GM23338 (cell line): ENCODE data around the gene NPAS3. TPM values are rescaled to one million over a fixed set of nuclear protein-coding genes. Genes with fewer than 3 reads are reported as not detected.

ENCODE experiments used
- ATAC-seq: fragments of 200-7000 bp; cut with Tn5 transposase; 3 replicates; pipeline ENCODE4 v1.9.1; 2020
- DNase-seq: peaks from one replicate; pipeline ENCODE4 v3.0.0-alpha.2; 2015; ENCODE audit warnings: low spot score
- H2AFZ ChIP-seq: fragments of 200-600 bp; sonication (generic); 2 replicates; pipeline ENCODE4 v1.8.0; 2016; ENCODE audit warnings: antibody characterized with exemption, mild to moderate bottlenecking, moderate library complexity
- H3F3A ChIP-seq: fragments of 200-600 bp; sonication (generic); replicated peaks from 2 replicates; pipeline ENCODE4 v1.8.0; 2017; ENCODE audit warnings: antibody characterized with exemption, mixed run types, low read depth
- H3K27ac ChIP-seq: fragments of 200-600 bp; sonication (generic); 2 replicates; pipeline ENCODE4 v1.6.1; 2016; ENCODE audit warnings: low read depth
- H3K27me3 ChIP-seq: fragments of 200-600 bp; sonication (generic); 2 replicates; pipeline ENCODE4 v1.8.0; 2016; ENCODE audit warnings: mild to moderate bottlenecking, mixed run types, moderate library complexity; ENCODE audit not compliant: insufficient read depth
- H3K36me3 ChIP-seq: fragments of 200-600 bp; sonication (generic); 2 replicates; pipeline ENCODE4 v1.8.0; 2016; ENCODE audit warnings: mild to moderate bottlenecking; ENCODE audit not compliant: insufficient read depth
- H3K4me1 ChIP-seq: fragments of 200-600 bp; sonication (generic); 2 replicates; pipeline ENCODE4 v1.8.0; 2016; ENCODE audit warnings: mild to moderate bottlenecking, moderate library complexity; ENCODE audit not compliant: insufficient read depth
- H3K4me2 ChIP-seq: fragments of 200-600 bp; sonication (generic); 2 replicates; pipeline ENCODE4 v1.7.1; 2017; ENCODE audit warnings: mixed run types
- H3K4me3 ChIP-seq: fragments of 200-600 bp; sonication (generic); 2 replicates; pipeline ENCODE4 v1.6.1; 2016; ENCODE audit warnings: mixed run types
- H3K79me2 ChIP-seq: fragments of 200-600 bp; sonication (generic); replicated peaks from 2 replicates; pipeline ENCODE4 v1.8.0; 2017; ENCODE audit warnings: mild to moderate bottlenecking; ENCODE audit not compliant: insufficient read depth
- H3K9me2 ChIP-seq: fragments of 200-600 bp; sonication (generic); 2 replicates; pipeline ENCODE4 v1.8.0; 2017; ENCODE audit not compliant: insufficient read depth
- H4K20me1 ChIP-seq: fragments of 200-600 bp; sonication (generic); replicated peaks from 2 replicates; pipeline ENCODE4 v1.8.0; 2017; ENCODE audit warnings: mild to moderate bottlenecking; ENCODE audit not compliant: insufficient read depth
- H3K27ac Mint-ChIP-seq: 2 replicates; pipeline ENCODE4 v1.8.0; 2020; ENCODE audit warnings: inconsistent platforms, mild to moderate bottlenecking, moderate library complexity, mixed read lengths
- H3K27me3 Mint-ChIP-seq: 3 replicates; pipeline ENCODE4 v1.8.0; 2022; ENCODE audit warnings: low read depth, mild to moderate bottlenecking, moderate library complexity, mixed read lengths, inconsistent platforms; ENCODE audit not compliant: insufficient read depth, poor library complexity
- H3K36me3 Mint-ChIP-seq: 3 replicates; pipeline ENCODE4 v1.8.0; 2021; ENCODE audit warnings: low read depth, mild to moderate bottlenecking, inconsistent platforms, moderate library complexity, mixed read lengths
- H3K4me1 Mint-ChIP-seq: 3 replicates; pipeline ENCODE4 v1.8.0; 2020; ENCODE audit warnings: mild to moderate bottlenecking, inconsistent platforms, mixed read lengths
- H3K4me3 Mint-ChIP-seq: 3 replicates; pipeline ENCODE4 v1.8.0; 2021; ENCODE audit warnings: moderate library complexity, mild to moderate bottlenecking, inconsistent platforms, mixed read lengths
- H3K9me3 Mint-ChIP-seq: 3 replicates; pipeline ENCODE4 v1.8.0; 2020; ENCODE audit warnings: moderate library complexity, mild to moderate bottlenecking, inconsistent platforms, mixed read lengths
- CREB1 ChIP-seq: fragments of 250-450 bp; sonication (Bioruptor Pico); IDR thresholded peaks from 2 replicates; pipeline ENCODE4 v1.5.0; 2020; ENCODE audit warnings: low read depth, mild to moderate bottlenecking, moderate library complexity
- ETS1 ChIP-seq: IDR thresholded peaks from 2 replicates; pipeline ENCODE4 v1.6.1; 2016; ENCODE audit warnings: antibody characterized with exemption
- EZH2 ChIP-seq: fragments of 200-600 bp; sonication (generic); IDR thresholded peaks from one replicate; pipeline ENCODE4 v1.8.0; 2017; ENCODE audit warnings: antibody characterized with exemption, mild to moderate bottlenecking, low read depth; ENCODE audit not compliant: unreplicated experiment
- EZH2phosphoT487 ChIP-seq: fragments of 200-600 bp; sonication (generic); IDR thresholded peaks from one replicate; pipeline ENCODE4 v1.8.1; 2018; ENCODE audit warnings: antibody characterized with exemption; ENCODE audit not compliant: unreplicated experiment
- JUNB ChIP-seq: IDR thresholded peaks from one replicate; pipeline ENCODE4 v1.6.1; 2016; ENCODE audit warnings: antibody characterized with exemption; ENCODE audit not compliant: unreplicated experiment
- NANOG ChIP-seq: IDR thresholded peaks from 2 replicates; pipeline ENCODE4 v1.6.1; 2016; ENCODE audit warnings: antibody characterized with exemption, borderline replicate concordance
- REST ChIP-seq: IDR thresholded peaks from one replicate; pipeline ENCODE4 v1.6.1; 2018; ENCODE audit warnings: antibody characterized with exemption; ENCODE audit not compliant: unreplicated experiment
- STAT1 ChIP-seq: IDR thresholded peaks from one replicate; pipeline ENCODE4 v1.6.1; 2016; ENCODE audit warnings: antibody characterized with exemption; ENCODE audit not compliant: unreplicated experiment
- ZNF114 ChIP-seq: fragments of 250-450 bp; sonication (Bioruptor Pico); IDR thresholded peaks from 2 replicates; pipeline ENCODE4 v1.5.0; 2020; ENCODE audit warnings: mild to moderate bottlenecking, moderate library complexity
- ZNF331 ChIP-seq: fragments of 250-450 bp; sonication (Bioruptor Pico); IDR thresholded peaks from 2 replicates; pipeline ENCODE4 v1.5.0; 2020; ENCODE audit warnings: low read depth, mild to moderate bottlenecking, moderate library complexity
- ZNF462 ChIP-seq: fragments of 250-450 bp; sonication (Bioruptor Pico); IDR thresholded peaks from 2 replicates; pipeline ENCODE4 v1.5.0; 2020; ENCODE audit warnings: mild to moderate bottlenecking, moderate library complexity
- polyA plus RNA-seq: library from polyadenylated mRNA; unstranded; fragments of >200 nt; fragmentation: Nextera tagmentation; extraction: Ambion mirVana; gene quantifications from 2 replicates; pipeline ENCODE4 v1.2.1, GENCODE V29; 2016
- total RNA-seq: library from RNA; depleted of rRNA; stranded (reverse); fragments of >200 nt; shearing (Covaris generic); gene quantifications from 2 replicates; pipeline ENCODE4 v1.2.3, GENCODE V29; 2014

Gene NPAS3
- total and polyA plus RNA-seq, 2 experiments from 2014 or later, result 0.17 to 0.19 TPM

- Histone ChIP-seq H3K4me2 (no peak overlapping the region), H3K9me2 (no peaks in the 10 kb centered on the region), H3K36me3 (no peaks in the 10 kb centered on the region), H3K79me2 (no peaks in the 10 kb centered on the region), H4K20me1 (no peaks in the 10 kb centered on the region), H3K27me3 (no peaks in the 10 kb centered on the region), H3K27ac (no peak overlapping the region), H2AFZ (peak overlapping the region; percentile 44; the same call in 1 of the 2 replicates), H3K4me1 (peaks cover 3% of the 10 kb centered on the region; the same call in 1 of the 2 replicates), H3K4me3 (no peak overlapping the region), H3F3A (no peaks in the 10 kb centered on the region)
- no peaks in the 10 kb centered on the region for H3K36me3 Mint-ChIP-seq
- DNase-seq, result no peak
- H3K27me3 Mint-ChIP-seq, result peaks cover 4% of the 10 kb centered on the region
- TF ChIP-seq REST (no peak), ETS1 (no peak), ZNF462 (CRISPR knock-in tag) (no peak), ZNF114 (CRISPR knock-in tag) (no peak), CREB1 (CRISPR knock-in tag) (no peak), NANOG (no peak), ZNF331 (CRISPR knock-in tag) (no peak), JUNB (no peak), EZH2 (no peak), EZH2phosphoT487 (no peak), STAT1 (no peak)
- H3K9me3 Mint-ChIP-seq, result no peaks in the 10 kb centered on the region
- peaks cover 17% of the 10 kb centered on the region; the same call in 2 of the 3 replicates for H3K4me1 Mint-ChIP-seq
- ATAC-seq, result no peak
- no peak overlapping the region; the same call in 1 of the 2 replicates for H3K27ac Mint-ChIP-seq
- no peak overlapping the region for H3K4me3 Mint-ChIP-seq
Measured at GRCh38 chr14:33457021-33457420, 518.3 kb downstream of the NPAS3 start.
